Calu3 (cell line): ENCODE data around the gene TRIM17. TPM values are rescaled to one million over a fixed set of nuclear protein-coding genes. Genes with fewer than 3 reads are reported as not detected.

Experiments
- BruUV-seq: library from RNA; stranded (reverse); fragments of 400-500 nt; replicated peaks from 2 replicates; lab custom pipeline; 2021; lab: Mats Ljungman, UMichigan
- CTCF ChIA-PET: fragments of 300-600 bp; sonication (Branson Sonifier 250); formaldehyde crosslinking; loops from one replicate; lab custom pipeline; 2022; ENCODE audit warnings: antibody characterized with exemption; lab: Charles Lee
- DNase-seq: peaks from one replicate; pipeline ENCODE4 v3.0.0; 2022
- H3K27ac Mint-ChIP-seq: one replicate; pipeline ENCODE4 v1.8.0; 2022; ENCODE audit warnings: mixed read lengths; ENCODE audit not compliant: unreplicated experiment
- H3K27me3 Mint-ChIP-seq: one replicate; pipeline ENCODE4 v1.8.0; 2022; ENCODE audit warnings: mixed read lengths; ENCODE audit not compliant: unreplicated experiment
- H3K36me3 Mint-ChIP-seq: one replicate; pipeline ENCODE4 v1.8.0; 2022; ENCODE audit warnings: mild to moderate bottlenecking, moderate library complexity, mixed read lengths; ENCODE audit not compliant: insufficient read depth, unreplicated experiment
- H3K4me1 Mint-ChIP-seq: one replicate; pipeline ENCODE4 v1.8.0; 2022; ENCODE audit warnings: mild to moderate bottlenecking, low read depth, mixed read lengths; ENCODE audit not compliant: unreplicated experiment
- H3K4me3 Mint-ChIP-seq: one replicate; pipeline ENCODE4 v1.8.0; 2022; ENCODE audit warnings: mild to moderate bottlenecking, low read depth, moderate library complexity, mixed read lengths; ENCODE audit not compliant: unreplicated experiment
- H3K9me3 Mint-ChIP-seq: one replicate; pipeline ENCODE4 v1.8.0; 2022; ENCODE audit warnings: low read depth, mixed read lengths; ENCODE audit not compliant: unreplicated experiment
- intact Hi-C: fragments of 100-400 bp; cut with micrococcal nuclease; formaldehyde crosslinking; loops from one replicate; pipeline ENCODE4 v1.10.0; 2022; ENCODE audit not compliant: unreplicated experiment
- total RNA-seq: library from RNA; stranded (reverse); gene quantifications from 2 replicates; pipeline ENCODE4 v1.2.3, GENCODE V29; 2022
- TF ChIP-seq, protein P1 (sequence below): fragments of 200-600 bp; IDR thresholded peaks from one replicate; pipeline ENCODE4 v1.8.0; 2022; ENCODE audit warnings: antibody characterized with exemption; ENCODE audit not compliant: unreplicated experiment

The TRIM17 gene
- total RNA-seq, 1 experiment from 2014 or later: 3.8 TPM

DNA sequence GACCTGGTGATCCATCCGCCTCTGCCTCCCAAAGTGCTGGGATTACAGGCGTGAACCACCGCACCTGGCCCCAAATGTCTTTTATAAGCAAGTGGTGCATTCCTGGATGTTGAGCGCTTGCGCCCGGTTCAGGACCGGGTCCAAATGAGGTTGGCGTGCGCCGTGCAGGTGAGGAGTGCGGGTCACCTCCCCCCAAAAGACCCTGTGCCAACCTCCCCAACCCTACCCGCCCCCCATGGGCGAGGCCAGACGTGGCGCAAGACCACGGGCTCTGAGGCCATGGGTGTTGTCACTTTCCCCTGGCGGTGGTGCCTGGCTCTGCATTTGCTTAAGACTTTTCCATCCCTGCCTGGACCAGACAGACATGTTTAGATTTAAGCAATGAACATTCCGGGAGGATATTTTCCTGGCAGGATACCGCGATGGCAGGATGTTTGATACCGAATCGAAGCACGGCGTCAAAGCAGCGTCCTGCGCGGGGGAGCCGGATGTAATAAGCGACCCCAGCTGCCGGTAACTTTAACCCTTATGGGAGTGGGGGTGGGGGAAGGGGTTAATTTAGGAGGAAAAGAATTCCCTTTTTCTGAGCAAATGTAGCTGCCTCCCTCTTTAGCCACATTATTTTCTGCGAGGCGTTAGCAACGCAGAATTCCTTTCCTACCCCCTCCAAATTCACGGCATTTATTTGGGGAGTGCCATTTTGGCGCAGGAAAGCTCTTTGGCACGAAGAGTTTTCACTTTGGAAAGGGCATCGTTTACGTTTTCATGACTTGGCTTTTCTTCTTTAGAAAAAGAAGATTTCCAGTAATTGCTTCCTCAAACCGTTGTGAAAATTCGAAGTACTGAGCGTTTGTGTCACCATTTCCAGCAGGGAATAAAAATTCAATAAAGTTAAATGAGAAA, 42.7 kb upstream of the TRIM17 start:
- Mint-ChIP-seq H3K4me1 (peaks cover 27% of the 10 kb centered on the region), H3K4me3 (peak overlapping the region; percentile 87), H3K36me3 (peaks cover 43% of the 10 kb centered on the region), H3K27me3 (peaks cover 41% of the 10 kb centered on the region), H3K9me3 (no peaks in the 10 kb centered on the region), H3K27ac (peak overlapping the region; percentile 98)
- CTCF ChIA-PET: interaction anchor here (0.7 to 0.9 kb wide), 3 partner anchors 10 to 928 kb away, joined by 3 to 5 read pairs (median 4); no protein-coding TSS in a partner anchor
- TF ChIP-seq, protein P1, sequence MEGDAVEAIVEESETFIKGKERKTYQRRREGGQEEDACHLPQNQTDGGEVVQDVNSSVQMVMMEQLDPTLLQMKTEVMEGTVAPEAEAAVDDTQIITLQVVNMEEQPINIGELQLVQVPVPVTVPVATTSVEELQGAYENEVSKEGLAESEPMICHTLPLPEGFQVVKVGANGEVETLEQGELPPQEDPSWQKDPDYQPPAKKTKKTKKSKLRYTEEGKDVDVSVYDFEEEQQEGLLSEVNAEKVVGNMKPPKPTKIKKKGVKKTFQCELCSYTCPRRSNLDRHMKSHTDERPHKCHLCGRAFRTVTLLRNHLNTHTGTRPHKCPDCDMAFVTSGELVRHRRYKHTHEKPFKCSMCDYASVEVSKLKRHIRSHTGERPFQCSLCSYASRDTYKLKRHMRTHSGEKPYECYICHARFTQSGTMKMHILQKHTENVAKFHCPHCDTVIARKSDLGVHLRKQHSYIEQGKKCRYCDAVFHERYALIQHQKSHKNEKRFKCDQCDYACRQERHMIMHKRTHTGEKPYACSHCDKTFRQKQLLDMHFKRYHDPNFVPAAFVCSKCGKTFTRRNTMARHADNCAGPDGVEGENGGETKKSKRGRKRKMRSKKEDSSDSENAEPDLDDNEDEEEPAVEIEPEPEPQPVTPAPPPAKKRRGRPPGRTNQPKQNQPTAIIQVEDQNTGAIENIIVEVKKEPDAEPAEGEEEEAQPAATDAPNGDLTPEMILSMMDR: peak; percentile 93
- peak; percentile 86 for DNase-seq
- intact Hi-C loops: loop anchor here (5.0 kb wide), 4 partner anchors 42 to 327 kb away; partner anchors contain the start of gene TRIM17
- no TSS peak for BruUV-seq

DNA sequence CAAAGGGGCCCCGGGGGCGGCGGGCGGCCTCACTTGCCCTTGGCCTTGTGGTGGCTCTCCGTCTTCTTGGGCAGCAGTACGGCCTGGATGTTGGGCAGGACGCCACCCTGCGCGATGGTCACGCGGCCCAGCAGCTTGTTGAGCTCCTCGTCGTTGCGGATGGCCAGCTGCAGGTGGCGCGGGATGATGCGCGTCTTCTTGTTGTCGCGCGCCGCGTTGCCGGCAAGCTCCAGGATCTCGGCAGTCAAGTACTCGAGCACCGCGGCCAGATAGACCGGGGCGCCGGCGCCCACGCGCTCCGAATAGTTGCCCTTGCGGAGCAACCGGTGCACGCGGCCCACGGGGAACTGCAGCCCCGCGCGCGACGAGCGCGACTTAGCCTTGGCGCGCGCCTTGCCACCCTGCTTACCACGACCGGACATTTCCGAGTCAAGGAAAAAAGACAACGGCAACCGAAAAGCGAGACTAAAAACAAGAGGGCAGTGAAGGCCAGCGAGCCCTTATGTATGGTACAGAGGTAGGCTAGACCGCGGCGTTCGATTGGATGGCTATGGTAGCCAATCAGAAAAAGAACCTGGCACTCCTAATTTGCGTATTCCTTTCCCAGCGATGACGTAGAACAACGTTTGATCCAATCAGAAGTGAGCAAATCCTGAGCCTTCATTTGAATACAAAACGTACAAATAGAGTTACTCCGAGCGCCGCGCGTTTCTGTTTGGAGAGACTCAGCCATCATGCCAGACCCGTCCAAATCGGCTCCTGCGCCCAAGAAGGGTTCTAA, 40.9 kb upstream of the TRIM17 start:
- TSS peak; percentile 87 for BruUV-seq
- DNase-seq: peak; percentile 92
- intact Hi-C loops: loop anchor here (5.0 kb wide), 4 partner anchors 40 to 325 kb away; partner anchors contain the start of gene TRIM17
- H3K4me3 Mint-ChIP-seq: peak overlapping the region; percentile 87
- H3K27me3 Mint-ChIP-seq: peaks cover 24% of the 10 kb centered on the region
- CTCF ChIA-PET: interaction anchor here (0.6 to 1.8 kb wide), 6 partner anchors 45 to 467 kb away, joined by 3 to 7 read pairs (median 5); partner anchors contain the start of gene TRIM11
- peaks cover 50% of the 10 kb centered on the region for H3K36me3 Mint-ChIP-seq
- no peaks in the 10 kb centered on the region for H3K9me3 Mint-ChIP-seq
- peaks cover 25% of the 10 kb centered on the region for H3K4me1 Mint-ChIP-seq
- TF ChIP-seq, protein P1: peak; percentile 25
- H3K27ac Mint-ChIP-seq: peak overlapping the region; percentile 98

DNA sequence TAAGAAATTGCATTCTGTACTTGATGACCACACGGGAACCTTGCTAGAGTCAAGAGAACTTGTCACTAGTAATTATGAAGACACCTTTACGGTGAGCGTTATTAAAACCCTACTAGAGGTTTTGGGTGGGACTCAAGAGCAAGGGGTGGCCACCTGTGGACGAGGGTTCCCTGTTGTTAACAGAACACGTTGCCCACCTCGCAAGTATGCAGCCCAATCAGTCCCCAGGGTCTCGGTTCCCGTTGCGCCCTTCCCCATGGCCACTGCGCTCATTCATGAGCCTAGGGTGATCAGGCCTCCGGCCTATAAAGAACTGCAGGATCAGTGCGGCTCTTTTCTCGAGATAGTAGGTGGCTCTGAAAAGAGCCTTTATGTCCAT, 40.3 kb upstream of the TRIM17 start:
- H3K9me3 Mint-ChIP-seq: no peaks in the 10 kb centered on the region
- TF ChIP-seq, protein P1: no peak
- CTCF ChIA-PET: interaction anchor here (0.9 to 1.8 kb wide), 3 partner anchors 50 to 70 kb away, joined by 4 to 7 read pairs (median 5); partner anchors contain the start of gene TRIM11
- intact Hi-C loops: loop anchor here (5.0 kb wide), 4 partner anchors 40 to 325 kb away; partner anchors contain the start of gene TRIM17
- no peak for DNase-seq
- H3K4me1 Mint-ChIP-seq: peaks cover 30% of the 10 kb centered on the region
- peaks cover 18% of the 10 kb centered on the region for H3K27me3 Mint-ChIP-seq
- H3K27ac Mint-ChIP-seq: peak overlapping the region; percentile 98
- H3K36me3 Mint-ChIP-seq: peaks cover 52% of the 10 kb centered on the region
- peak overlapping the region; percentile 87 for H3K4me3 Mint-ChIP-seq
- BruUV-seq: no TSS peak
